ENCODE data around the gene PCED1A. TPM values are rescaled to one million over a fixed set of nuclear protein-coding genes. Genes with fewer than 3 reads are reported as not detected.

Gene PCED1A
- total and polyA plus RNA-seq, 2 of the 13 experiments (the other 11 are each of a cell fraction or from before 2014, with no cell fraction given), result 40.1 to 84.2 TPM

DNA sequence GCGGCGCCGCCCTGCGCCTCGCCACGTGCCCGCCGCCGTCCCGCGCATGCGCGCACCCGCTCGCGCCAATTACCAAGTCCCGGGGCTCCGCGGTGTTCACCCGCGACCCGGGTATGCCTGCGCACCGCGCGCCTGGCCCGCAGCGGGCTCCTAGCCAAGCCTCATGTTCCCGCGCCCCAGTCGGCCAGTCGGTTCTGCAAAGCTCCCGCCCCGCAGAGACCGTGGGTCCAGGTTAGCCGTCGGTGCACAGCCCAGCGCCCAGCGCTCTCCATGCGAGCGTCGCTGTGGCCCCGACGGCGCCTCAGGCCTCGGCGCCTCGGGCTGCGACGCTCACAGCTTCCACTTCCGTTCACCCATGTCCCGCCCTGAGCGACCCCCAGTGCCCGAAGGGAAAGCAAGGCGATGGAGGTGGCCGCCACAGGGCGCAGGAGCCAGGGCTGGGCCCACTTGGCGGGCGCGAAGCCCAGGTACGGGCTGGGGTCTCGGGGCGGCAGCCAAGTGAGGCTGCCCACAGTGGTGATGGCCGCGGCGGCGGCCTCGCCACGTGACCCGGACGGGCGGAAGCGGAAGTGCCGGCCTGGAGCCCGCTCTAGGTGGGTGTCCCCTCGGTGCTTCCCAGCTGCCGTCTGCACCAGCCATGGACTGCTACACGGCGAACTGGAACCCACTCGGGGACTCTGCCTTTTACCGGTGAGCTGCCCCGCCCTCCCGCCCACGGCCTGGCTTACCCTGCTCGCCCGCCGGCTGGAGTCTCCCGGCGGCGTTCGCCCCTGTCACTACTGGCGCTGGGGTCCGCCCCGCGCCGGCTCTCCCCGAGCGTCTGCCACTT, at the start of gene PCED1A, which contains the start of gene VPS16 (continued):
- TF ChIP-seq, protein P1, sequence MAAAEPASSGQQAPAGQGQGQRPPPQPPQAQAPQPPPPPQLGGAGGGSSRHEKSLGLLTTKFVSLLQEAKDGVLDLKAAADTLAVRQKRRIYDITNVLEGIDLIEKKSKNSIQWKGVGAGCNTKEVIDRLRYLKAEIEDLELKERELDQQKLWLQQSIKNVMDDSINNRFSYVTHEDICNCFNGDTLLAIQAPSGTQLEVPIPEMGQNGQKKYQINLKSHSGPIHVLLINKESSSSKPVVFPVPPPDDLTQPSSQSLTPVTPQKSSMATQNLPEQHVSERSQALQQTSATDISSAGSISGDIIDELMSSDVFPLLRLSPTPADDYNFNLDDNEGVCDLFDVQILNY (CRISPR knock-in tag; conservative IDR thresholded peaks at IDR 0.05), result peak; percentile 87
- TF ChIP-seq MTF1 (CRISPR knock-in tag; IDR thresholded peaks at IDR 0.05) (peak; percentile 96), CENPT (CRISPR knock-in tag; IDR thresholded peaks at IDR 0.05; ENCODE audit: low read depth) (peak; percentile 53; the same call in 1 of the 2 replicates), U2AF2 (IDR thresholded peaks at IDR 0.05; ENCODE audit: low read depth, low read length) (0 out of 2 replicates have a peak, but pooled peaks have one; percentile 44), ZNF569 (CRISPR knock-in tag; IDR thresholded peaks at IDR 0.05; ENCODE audit: borderline replicate concordance) (peak; percentile 90; the same call in 1 of the 2 replicates), ZBTB42 (CRISPR knock-in tag; IDR thresholded peaks at IDR 0.05) (peak; percentile 95), SMYD3 (CRISPR knock-in tag; IDR thresholded peaks at IDR 0.05) (peak; percentile 97; the same call in 1 of the 2 replicates), ZMYM3 (CRISPR knock-in tag; IDR thresholded peaks at IDR 0.05) (0 out of 2 replicates have a peak, but pooled peaks have one; percentile 20), ZC3H4 (CRISPR knock-in tag; IDR thresholded peaks at IDR 0.05; ENCODE audit: borderline replicate concordance) (peak; percentile 91; the same call in 1 of the 2 replicates), AKAP8 (CRISPR knock-in tag; IDR thresholded peaks at IDR 0.05) (peak; percentile 86; the same call in 1 of the 2 replicates), ADNP (CRISPR knock-in tag; IDR thresholded peaks at IDR 0.05) (no peak), POLR2AphosphoS5 (IDR thresholded peaks at IDR 0.05; ENCODE audit: low read depth, low read length) (peak; percentile 89), HES4 (CRISPR knock-in tag; IDR thresholded peaks at IDR 0.05; ENCODE audit: borderline replicate concordance) (peak; percentile 98; the same call in 1 of the 2 replicates), ZNF713 (CRISPR knock-in tag; IDR thresholded peaks at IDR 0.05) (peak; percentile 99), ZNF644 (CRISPR knock-in tag; IDR thresholded peaks at IDR 0.05; ENCODE audit: low read depth) (no peak), ZNF260 (CRISPR knock-in tag; IDR thresholded peaks at IDR 0.05; ENCODE audit: borderline replicate concordance, low read depth) (peak; percentile 96; the same call in 1 of the 2 replicates)
- TF ChIP-seq, protein P2, sequence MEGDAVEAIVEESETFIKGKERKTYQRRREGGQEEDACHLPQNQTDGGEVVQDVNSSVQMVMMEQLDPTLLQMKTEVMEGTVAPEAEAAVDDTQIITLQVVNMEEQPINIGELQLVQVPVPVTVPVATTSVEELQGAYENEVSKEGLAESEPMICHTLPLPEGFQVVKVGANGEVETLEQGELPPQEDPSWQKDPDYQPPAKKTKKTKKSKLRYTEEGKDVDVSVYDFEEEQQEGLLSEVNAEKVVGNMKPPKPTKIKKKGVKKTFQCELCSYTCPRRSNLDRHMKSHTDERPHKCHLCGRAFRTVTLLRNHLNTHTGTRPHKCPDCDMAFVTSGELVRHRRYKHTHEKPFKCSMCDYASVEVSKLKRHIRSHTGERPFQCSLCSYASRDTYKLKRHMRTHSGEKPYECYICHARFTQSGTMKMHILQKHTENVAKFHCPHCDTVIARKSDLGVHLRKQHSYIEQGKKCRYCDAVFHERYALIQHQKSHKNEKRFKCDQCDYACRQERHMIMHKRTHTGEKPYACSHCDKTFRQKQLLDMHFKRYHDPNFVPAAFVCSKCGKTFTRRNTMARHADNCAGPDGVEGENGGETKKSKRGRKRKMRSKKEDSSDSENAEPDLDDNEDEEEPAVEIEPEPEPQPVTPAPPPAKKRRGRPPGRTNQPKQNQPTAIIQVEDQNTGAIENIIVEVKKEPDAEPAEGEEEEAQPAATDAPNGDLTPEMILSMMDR (CRISPR knock-in tag; IDR thresholded peaks at IDR 0.05), result peak; percentile 18; the same call in 1 of the 2 replicates
- TF ChIP-seq, protein P3, sequence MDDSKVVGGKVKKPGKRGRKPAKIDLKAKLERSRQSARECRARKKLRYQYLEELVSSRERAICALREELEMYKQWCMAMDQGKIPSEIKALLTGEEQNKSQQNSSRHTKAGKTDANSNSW (CRISPR knock-in tag; IDR thresholded peaks at IDR 0.05; ENCODE audit: borderline replicate concordance), result peak; percentile 90; the same call in 1 of the 2 replicates
- TF ChIP-seq, protein P4, sequence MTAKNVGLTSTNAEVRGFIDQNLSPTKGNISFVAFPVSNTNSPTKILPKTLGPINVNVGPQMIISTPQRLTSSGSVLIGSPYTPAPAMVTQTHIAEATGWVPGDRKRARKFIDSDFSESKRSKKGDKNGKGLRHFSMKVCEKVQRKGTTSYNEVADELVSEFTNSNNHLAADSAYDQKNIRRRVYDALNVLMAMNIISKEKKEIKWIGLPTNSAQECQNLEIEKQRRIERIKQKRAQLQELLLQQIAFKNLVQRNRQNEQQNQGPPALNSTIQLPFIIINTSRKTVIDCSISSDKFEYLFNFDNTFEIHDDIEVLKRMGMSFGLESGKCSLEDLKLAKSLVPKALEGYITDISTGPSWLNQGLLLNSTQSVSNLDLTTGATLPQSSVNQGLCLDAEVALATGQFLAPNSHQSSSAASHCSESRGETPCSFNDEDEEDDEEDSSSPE (CRISPR knock-in tag; IDR thresholded peaks at IDR 0.05), result peak; percentile 93
- TF ChIP-seq, protein P5, sequence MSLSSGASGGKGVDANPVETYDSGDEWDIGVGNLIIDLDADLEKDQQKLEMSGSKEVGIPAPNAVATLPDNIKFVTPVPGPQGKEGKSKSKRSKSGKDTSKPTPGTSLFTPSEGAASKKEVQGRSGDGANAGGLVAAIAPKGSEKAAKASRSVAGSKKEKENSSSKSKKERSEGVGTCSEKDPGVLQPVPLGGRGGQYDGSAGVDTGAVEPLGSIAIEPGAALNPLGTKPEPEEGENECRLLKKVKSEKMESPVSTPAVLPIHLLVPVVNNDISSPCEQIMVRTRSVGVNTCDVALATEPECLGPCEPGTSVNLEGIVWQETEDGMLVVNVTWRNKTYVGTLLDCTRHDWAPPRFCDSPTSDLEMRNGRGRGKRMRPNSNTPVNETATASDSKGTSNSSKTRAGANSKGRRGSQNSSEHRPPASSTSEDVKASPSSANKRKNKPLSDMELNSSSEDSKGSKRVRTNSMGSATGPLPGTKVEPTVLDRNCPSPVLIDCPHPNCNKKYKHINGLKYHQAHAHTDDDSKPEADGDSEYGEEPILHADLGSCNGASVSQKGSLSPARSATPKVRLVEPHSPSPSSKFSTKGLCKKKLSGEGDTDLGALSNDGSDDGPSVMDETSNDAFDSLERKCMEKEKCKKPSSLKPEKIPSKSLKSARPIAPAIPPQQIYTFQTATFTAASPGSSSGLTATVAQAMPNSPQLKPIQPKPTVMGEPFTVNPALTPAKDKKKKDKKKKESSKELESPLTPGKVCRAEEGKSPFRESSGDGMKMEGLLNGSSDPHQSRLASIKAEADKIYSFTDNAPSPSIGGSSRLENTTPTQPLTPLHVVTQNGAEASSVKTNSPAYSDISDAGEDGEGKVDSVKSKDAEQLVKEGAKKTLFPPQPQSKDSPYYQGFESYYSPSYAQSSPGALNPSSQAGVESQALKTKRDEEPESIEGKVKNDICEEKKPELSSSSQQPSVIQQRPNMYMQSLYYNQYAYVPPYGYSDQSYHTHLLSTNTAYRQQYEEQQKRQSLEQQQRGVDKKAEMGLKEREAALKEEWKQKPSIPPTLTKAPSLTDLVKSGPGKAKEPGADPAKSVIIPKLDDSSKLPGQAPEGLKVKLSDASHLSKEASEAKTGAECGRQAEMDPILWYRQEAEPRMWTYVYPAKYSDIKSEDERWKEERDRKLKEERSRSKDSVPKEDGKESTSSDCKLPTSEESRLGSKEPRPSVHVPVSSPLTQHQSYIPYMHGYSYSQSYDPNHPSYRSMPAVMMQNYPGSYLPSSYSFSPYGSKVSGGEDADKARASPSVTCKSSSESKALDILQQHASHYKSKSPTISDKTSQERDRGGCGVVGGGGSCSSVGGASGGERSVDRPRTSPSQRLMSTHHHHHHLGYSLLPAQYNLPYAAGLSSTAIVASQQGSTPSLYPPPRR (CRISPR knock-in tag; IDR thresholded peaks at IDR 0.05; ENCODE audit: borderline replicate concordance), result peak; percentile 53

Measured in HepG2 (cell line).